IMR-90 (cell line): ENCODE data around the gene RARS1.

Source experiments
- BHLHE40 ChIP-seq: fragments of 150-350 bp; IDR thresholded peaks from 2 replicates; pipeline ENCODE4 v1.6.1; 2016; ENCODE audit warnings: mild to moderate bottlenecking, low read depth, low read length
- CEBPB ChIP-seq: IDR thresholded peaks from 2 replicates; pipeline ENCODE4 v1.6.1; 2012; ENCODE audit warnings: low read depth, low read length, improper control_type of control experiment
- CHD1 ChIP-seq: IDR thresholded peaks from 2 replicates; pipeline ENCODE4 v1.6.1; 2012; ENCODE audit warnings: low read depth, low read length, improper control_type of control experiment
- FOS ChIP-seq: fragments of 150-350 bp; IDR thresholded peaks from 2 replicates; pipeline ENCODE4 v1.6.1; 2016; ENCODE audit warnings: low read depth, low read length
- MAFK ChIP-seq: IDR thresholded peaks from 2 replicates; pipeline ENCODE4 v1.6.1; 2012; ENCODE audit warnings: low read depth, low read length, improper control_type of control experiment
- MAZ ChIP-seq: IDR thresholded peaks from 2 replicates; pipeline ENCODE4 v1.6.1; 2012; ENCODE audit warnings: low read depth, mild to moderate bottlenecking, low read length, improper control_type of control experiment, moderate library complexity, borderline replicate concordance
- MXI1 ChIP-seq: IDR thresholded peaks from 2 replicates; pipeline ENCODE4 v1.6.1; 2012; ENCODE audit warnings: low read depth, mild to moderate bottlenecking, low read length, moderate library complexity, borderline replicate concordance
- POLR2A ChIP-seq: IDR thresholded peaks from 2 replicates; pipeline ENCODE4 v1.6.1; 2012; ENCODE audit warnings: mild to moderate bottlenecking, low read depth, low read length
- RCOR1 ChIP-seq: IDR thresholded peaks from 2 replicates; pipeline ENCODE4 v1.6.1; 2012; ENCODE audit warnings: mild to moderate bottlenecking, low read length, improper control_type of control experiment; ENCODE audit not compliant: insufficient replicate concordance
- RFX5 ChIP-seq: IDR thresholded peaks from 2 replicates; pipeline ENCODE4 v1.8.0; 2012; ENCODE audit warnings: low read depth, mild to moderate bottlenecking, low read length, moderate library complexity
- SMC3 ChIP-seq: fragments of 150-350 bp; IDR thresholded peaks from 2 replicates; pipeline ENCODE4 v1.6.1; 2016; ENCODE audit warnings: low read depth, mild to moderate bottlenecking, antibody characterized with exemption, low read length, moderate library complexity
- TF ChIP-seq, protein P1 (sequence below): conservative IDR thresholded peaks from 2 replicates; pipeline ENCODE4 v1.5.1; 2012; ENCODE audit warnings: mild to moderate bottlenecking, low read depth, low read length, improper control_type of control experiment
- TF ChIP-seq, protein P2 (sequence below): fragments of 150-350 bp; IDR thresholded peaks from 2 replicates; pipeline ENCODE4 v1.6.1; 2017; ENCODE audit warnings: mild to moderate bottlenecking, antibody characterized with exemption, low read length, low read depth
- TF ChIP-seq, protein P3 (sequence below): fragments of 150-350 bp; IDR thresholded peaks from 2 replicates; pipeline ENCODE4 v1.6.1; 2016; ENCODE audit warnings: low read depth, mild to moderate bottlenecking, low read length, moderate library complexity, borderline replicate concordance

DNA sequence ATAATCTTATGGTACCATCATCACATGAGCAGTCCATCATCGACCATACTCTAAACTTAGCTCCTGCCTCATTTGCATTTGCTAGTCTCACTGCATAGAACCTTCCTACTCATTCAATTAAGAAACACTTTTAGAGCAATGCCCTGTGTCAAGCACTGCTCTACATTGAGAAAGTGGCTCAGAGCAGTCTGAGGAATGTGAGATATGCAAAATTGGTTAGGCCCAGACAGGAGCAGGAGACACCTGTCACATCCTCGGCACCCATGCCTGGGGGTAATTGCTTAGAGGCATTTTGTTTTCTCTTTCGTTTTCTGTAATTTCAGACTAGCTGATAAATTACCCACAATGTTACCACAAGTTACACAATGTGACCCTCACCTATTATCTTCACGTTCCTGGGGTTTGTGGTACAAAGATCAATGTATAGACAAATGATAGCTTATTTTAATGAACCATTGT lies 4.9 kb upstream of the RARS1 start:
- TF ChIP-seq POLR2A (no peak), FOS (no peak), BHLHE40 (no peak), MXI1 (no peak), MAFK (no peak), RFX5 (no peak), CEBPB (no peak), SMC3 (no peak), RCOR1 (no peak), CHD1 (no peak), MAZ (no peak)
- TF ChIP-seq, protein P1, sequence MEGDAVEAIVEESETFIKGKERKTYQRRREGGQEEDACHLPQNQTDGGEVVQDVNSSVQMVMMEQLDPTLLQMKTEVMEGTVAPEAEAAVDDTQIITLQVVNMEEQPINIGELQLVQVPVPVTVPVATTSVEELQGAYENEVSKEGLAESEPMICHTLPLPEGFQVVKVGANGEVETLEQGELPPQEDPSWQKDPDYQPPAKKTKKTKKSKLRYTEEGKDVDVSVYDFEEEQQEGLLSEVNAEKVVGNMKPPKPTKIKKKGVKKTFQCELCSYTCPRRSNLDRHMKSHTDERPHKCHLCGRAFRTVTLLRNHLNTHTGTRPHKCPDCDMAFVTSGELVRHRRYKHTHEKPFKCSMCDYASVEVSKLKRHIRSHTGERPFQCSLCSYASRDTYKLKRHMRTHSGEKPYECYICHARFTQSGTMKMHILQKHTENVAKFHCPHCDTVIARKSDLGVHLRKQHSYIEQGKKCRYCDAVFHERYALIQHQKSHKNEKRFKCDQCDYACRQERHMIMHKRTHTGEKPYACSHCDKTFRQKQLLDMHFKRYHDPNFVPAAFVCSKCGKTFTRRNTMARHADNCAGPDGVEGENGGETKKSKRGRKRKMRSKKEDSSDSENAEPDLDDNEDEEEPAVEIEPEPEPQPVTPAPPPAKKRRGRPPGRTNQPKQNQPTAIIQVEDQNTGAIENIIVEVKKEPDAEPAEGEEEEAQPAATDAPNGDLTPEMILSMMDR: no peak
- TF ChIP-seq, protein P2, sequence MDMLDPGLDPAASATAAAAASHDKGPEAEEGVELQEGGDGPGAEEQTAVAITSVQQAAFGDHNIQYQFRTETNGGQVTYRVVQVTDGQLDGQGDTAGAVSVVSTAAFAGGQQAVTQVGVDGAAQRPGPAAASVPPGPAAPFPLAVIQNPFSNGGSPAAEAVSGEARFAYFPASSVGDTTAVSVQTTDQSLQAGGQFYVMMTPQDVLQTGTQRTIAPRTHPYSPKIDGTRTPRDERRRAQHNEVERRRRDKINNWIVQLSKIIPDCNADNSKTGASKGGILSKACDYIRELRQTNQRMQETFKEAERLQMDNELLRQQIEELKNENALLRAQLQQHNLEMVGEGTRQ: no peak
- TF ChIP-seq, protein P3, sequence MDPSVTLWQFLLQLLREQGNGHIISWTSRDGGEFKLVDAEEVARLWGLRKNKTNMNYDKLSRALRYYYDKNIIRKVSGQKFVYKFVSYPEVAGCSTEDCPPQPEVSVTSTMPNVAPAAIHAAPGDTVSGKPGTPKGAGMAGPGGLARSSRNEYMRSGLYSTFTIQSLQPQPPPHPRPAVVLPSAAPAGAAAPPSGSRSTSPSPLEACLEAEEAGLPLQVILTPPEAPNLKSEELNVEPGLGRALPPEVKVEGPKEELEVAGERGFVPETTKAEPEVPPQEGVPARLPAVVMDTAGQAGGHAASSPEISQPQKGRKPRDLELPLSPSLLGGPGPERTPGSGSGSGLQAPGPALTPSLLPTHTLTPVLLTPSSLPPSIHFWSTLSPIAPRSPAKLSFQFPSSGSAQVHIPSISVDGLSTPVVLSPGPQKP: no peak
